Stomach (tissue), 9 donors: ENCODE results near the gene PRKN. TPM values are rescaled to one million over a fixed set of nuclear protein-coding genes. Genes with fewer than 3 reads are reported as not detected.

Experiments
- DNase-seq, 2 donors: peaks; one replicate each; pipeline versions ENCODE4 v3.0.0 to v3.0.0-alpha.2; 2013 to 2019
- H3K27ac ChIP-seq, 5 donors: fragments of 200-600 bp in 4 of 5; sonication (generic) in 4 of 5; one replicate each; pipeline ENCODE4 v1.5.1; 2013 to 2019; ENCODE audit warnings: mild to moderate bottlenecking in 1 of 5, moderate library complexity in 1 of 5
- H3K27me3 ChIP-seq, 3 donors: fragments of 200-600 bp; sonication (generic); one replicate each; pipeline ENCODE4 v1.5.1; 2017 to 2019; ENCODE audit warnings: mixed run types in 1 of 3
- H3K36me3 ChIP-seq, 4 donors: fragments of 200-600 bp; sonication (generic); 1 replicate in 3 of 4; 2 replicates in 1 of 4; pipeline ENCODE4 v1.5.1; 2016 to 2019
- H3K4me1 ChIP-seq, 4 donors: fragments of 200-600 bp; sonication (generic); one replicate each; pipeline ENCODE4 v1.5.1; 2016 to 2019
- H3K4me3 ChIP-seq, 4 donors: fragments of 200-600 bp; sonication (generic) in 3 of 4; one replicate each; pipeline ENCODE4 v1.5.1; 2016 to 2019; ENCODE audit warnings: mild to moderate bottlenecking in 1 of 4
- H3K9me3 ChIP-seq, 4 donors: fragments of 200-600 bp; sonication (generic); one replicate each; pipeline ENCODE4 v1.5.1; 2016 to 2019
- EP300 ChIP-seq: sonication (generic); formaldehyde crosslinking; IDR thresholded peaks from one replicate; pipeline ENCODE4 v1.6.1; 2017; ENCODE audit warnings: antibody characterized with exemption
- POLR2A ChIP-seq, 4 donors: fragments of 450-650 bp; IDR thresholded peaks; one replicate each; pipeline ENCODE4 v1.6.1; 2016; ENCODE audit warnings: antibody characterized with exemption in 4 of 4, control low read depth in 2 of 4, mild to moderate bottlenecking in 1 of 4, moderate library complexity in 1 of 4
- POLR2AphosphoS5 ChIP-seq, 3 donors: sonication (generic); formaldehyde crosslinking; IDR thresholded peaks; one replicate each; pipeline ENCODE4 v1.6.1; 2016; ENCODE audit warnings: antibody characterized with exemption in 3 of 3
- WGBS, 5 donors: extraction: QIAGEN DNeasy Blood & Tissue Kit in 3 of 5; methylation state at CpG; one replicate each; pipeline versions ENCODE4 v1.1.5 to v1.1.7; 2013 to 2018; 5-methylcytosine and 5-hydroxymethylcytosine counted together
- intact Hi-C: fragments of 100-400 bp; cut with DNase I; formaldehyde crosslinking; loops from one replicate; pipeline ENCODE4 v1.15.1; 2023; ENCODE audit warnings: low total_unique reads
- polyA plus RNA-seq, 3 donors: library from polyadenylated mRNA; stranded (reverse); fragments of 200-250 nt; gene quantifications; one replicate each; pipeline ENCODE4 v1.2.3, GENCODE V29; 2013
- total RNA-seq, 5 donors: library from RNA; depleted of rRNA; stranded (reverse); fragments of >200 nt; gene quantifications; one replicate each; pipeline versions ENCODE4 v1.1.0 to v1.2.3, GENCODE V29; 2014 to 2016
- TF ChIP-seq, protein P1 (sequence below), 7 experiments: fragments of 450-650 bp in 4 of 7; fragments of 200-600 bp in 3 of 7; sonication (generic) in 3 of 7; IDR thresholded peaks; one replicate each; pipeline ENCODE4 v1.5.1; 2016 to 2019; ENCODE audit warnings: antibody characterized with exemption in 7 of 7, control low read depth in 2 of 7, mild to moderate bottlenecking in 1 of 7
- donor health status: healthy with polysubstance abuse.
- donor health status: Bipolar disorder and iron deficiency.
- donor health status: healthy.

The PRKN gene
- total and polyA plus RNA-seq, 8 donors = 0.68 to 19.8 (median 9.5) TPM

GRCh38 chr6:161415302-161415855 lies 1312.2 kb downstream of the PRKN start:
- intact Hi-C loops = no loop called here

DNA sequence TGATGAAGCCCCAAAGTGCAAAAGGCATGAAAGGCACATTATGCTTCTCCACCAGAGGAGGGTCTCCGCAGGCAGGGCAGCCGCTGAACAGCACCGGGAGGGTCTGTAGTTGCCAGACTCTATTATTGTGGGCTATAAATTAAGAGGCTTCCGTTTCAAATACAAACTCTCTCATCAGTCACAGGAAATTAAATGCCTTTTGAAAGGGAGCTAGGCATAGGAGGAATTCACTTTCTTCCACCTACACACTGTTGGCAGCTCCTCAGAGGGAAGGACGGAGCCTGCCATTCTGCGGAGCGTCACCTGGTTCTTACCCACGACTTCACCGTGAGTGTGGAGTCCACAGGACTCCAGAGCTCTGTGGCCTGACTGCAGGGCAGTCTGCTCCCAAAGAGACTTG lies 1312.9 kb downstream of the PRKN start:
- H3K36me3 ChIP-seq = no peaks in the 10 kb centered on the region
- peaks cover 0 to 11% (median 0%) of the 10 kb centered on the region in 4 donors for H3K4me1 ChIP-seq
- H3K4me3 ChIP-seq = no peak overlapping the region
- TF ChIP-seq, protein P1, sequence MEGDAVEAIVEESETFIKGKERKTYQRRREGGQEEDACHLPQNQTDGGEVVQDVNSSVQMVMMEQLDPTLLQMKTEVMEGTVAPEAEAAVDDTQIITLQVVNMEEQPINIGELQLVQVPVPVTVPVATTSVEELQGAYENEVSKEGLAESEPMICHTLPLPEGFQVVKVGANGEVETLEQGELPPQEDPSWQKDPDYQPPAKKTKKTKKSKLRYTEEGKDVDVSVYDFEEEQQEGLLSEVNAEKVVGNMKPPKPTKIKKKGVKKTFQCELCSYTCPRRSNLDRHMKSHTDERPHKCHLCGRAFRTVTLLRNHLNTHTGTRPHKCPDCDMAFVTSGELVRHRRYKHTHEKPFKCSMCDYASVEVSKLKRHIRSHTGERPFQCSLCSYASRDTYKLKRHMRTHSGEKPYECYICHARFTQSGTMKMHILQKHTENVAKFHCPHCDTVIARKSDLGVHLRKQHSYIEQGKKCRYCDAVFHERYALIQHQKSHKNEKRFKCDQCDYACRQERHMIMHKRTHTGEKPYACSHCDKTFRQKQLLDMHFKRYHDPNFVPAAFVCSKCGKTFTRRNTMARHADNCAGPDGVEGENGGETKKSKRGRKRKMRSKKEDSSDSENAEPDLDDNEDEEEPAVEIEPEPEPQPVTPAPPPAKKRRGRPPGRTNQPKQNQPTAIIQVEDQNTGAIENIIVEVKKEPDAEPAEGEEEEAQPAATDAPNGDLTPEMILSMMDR (IDR thresholded peaks at IDR 0.05) = no peak
- no peak for TF ChIP-seq POLR2AphosphoS5 (IDR thresholded peaks at IDR 0.05)
- TF ChIP-seq EP300 = no peak
- no peak for TF ChIP-seq POLR2A (IDR thresholded peaks at IDR 0.05)
- H3K9me3 ChIP-seq = peaks cover 0 to 4% (median 0%) of the 10 kb centered on the region in 4 donors
- no peak for DNase-seq
- 68 to 85% (median 77%) methylated on average over 9 of the region's 9 CpGs for WGBS, 5 donors
- intact Hi-C loops = no loop called here
- no peak overlapping the region for H3K27ac ChIP-seq
- no peaks in the 10 kb centered on the region for H3K27me3 ChIP-seq

More at GRCh38 chr6:161415302-161415855, 1312.2 kb downstream of the PRKN start:
- no peak for DNase-seq
- Histone ChIP-seq H3K4me1 (peaks cover 0 to 11% (median 0%) of the 10 kb centered on the region in 4 donors), H3K4me3 (no peak overlapping the region), H3K36me3 (no peaks in the 10 kb centered on the region), H3K27ac (no peak overlapping the region), H3K9me3 (peaks cover 0 to 4% (median 0%) of the 10 kb centered on the region in 4 donors), H3K27me3 (no peaks in the 10 kb centered on the region)
- 45 to 69% (median 61%) methylated on average over 11 to 17 of the region's 17 CpGs for WGBS, 5 donors
- TF ChIP-seq EP300 = no peak
- TF ChIP-seq, protein P1 (IDR thresholded peaks at IDR 0.05) = no peak
- TF ChIP-seq POLR2A (IDR thresholded peaks at IDR 0.05) = no peak
- no peak for TF ChIP-seq POLR2AphosphoS5 (IDR thresholded peaks at IDR 0.05)

- H3K4me3 ChIP-seq = no peak overlapping the region
- H3K27me3 ChIP-seq = no peaks in the 10 kb centered on the region
- intact Hi-C loops = no loop called here
- H3K9me3 ChIP-seq = peaks cover 0 to 4% (median 0%) of the 10 kb centered on the region in 4 donors
- TF ChIP-seq EP300 = no peak
- TF ChIP-seq POLR2A (IDR thresholded peaks at IDR 0.05) = no peak
- no peak for DNase-seq
- 59 to 81% (median 71%) methylated on average over 11 of the region's 11 CpGs for WGBS, 5 donors
- peaks cover 0 to 11% (median 0%) of the 10 kb centered on the region in 4 donors for H3K4me1 ChIP-seq
- no peaks in the 10 kb centered on the region for H3K36me3 ChIP-seq
- no peak overlapping the region for H3K27ac ChIP-seq
Measured at GRCh38 chr6:161414180-161414579, 1313.4 kb downstream of the PRKN start.

DNA sequence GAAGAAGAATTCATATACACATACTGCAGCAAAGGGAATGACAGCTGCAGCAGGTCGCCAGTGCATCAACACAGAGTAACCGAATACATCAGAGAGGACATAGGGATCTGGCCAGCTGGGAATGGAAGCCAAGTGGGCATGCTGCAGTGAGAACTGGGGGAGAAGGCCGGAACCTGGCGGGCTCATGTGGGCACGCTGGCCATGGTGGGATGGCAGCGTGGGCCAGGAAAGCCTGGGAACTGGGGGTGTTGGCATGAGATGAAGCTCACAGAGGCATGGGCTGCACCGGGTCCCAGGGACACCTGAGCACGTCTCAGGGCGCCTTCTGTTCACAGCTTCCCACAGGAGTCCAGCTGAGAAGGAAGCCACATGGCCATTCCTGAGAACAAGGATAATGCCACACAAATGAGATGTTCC lies 1314.2 kb downstream of the PRKN start:
- intact Hi-C loops = no loop called here
- no peak for DNase-seq
- Histone ChIP-seq H3K36me3 (no peaks in the 10 kb centered on the region), H3K27ac (no peak overlapping the region), H3K9me3 (peaks cover 0 to 4% (median 0%) of the 10 kb centered on the region in 4 donors), H3K27me3 (no peaks in the 10 kb centered on the region), H3K4me3 (no peak overlapping the region), H3K4me1 (peaks cover 0 to 8% (median 0%) of the 10 kb centered on the region in 4 donors)
- TF ChIP-seq POLR2AphosphoS5 (IDR thresholded peaks at IDR 0.05) (no peak), POLR2A (IDR thresholded peaks at IDR 0.05) (no peak), EP300 (no peak)
- WGBS, 5 donors = 81 to 93% (median 89%) methylated on average over 6 to 9 of the region's 9 CpGs

DNA sequence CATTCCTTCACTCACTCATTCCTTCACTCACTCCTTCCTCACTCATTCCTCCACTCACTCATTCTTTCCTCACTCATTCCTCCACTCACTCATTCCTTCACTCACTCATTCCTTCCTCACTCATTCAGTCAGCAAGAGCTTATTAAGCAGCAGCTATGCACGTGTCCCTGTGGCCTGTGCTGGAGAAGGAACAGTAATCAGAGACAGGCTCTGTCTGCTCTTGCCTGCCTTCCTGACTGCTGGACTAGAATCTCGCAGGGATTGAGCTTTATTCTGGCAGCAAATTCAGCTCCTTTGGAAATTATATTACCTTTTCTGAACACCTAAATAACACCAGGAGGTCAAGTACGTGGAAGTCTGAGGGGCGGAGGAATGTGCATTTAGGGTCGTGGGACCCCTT lies 1314.8 kb downstream of the PRKN start:
- Histone ChIP-seq H3K36me3 (no peaks in the 10 kb centered on the region), H3K27me3 (no peaks in the 10 kb centered on the region), H3K27ac (no peak overlapping the region), H3K4me3 (no peak overlapping the region), H3K9me3 (peaks cover 0 to 4% (median 0%) of the 10 kb centered on the region in 4 donors), H3K4me1 (peaks cover 0 to 2% (median 0%) of the 10 kb centered on the region in 4 donors)
- intact Hi-C loops = no loop called here
- 86 to 93% (median 90%) methylated on average over 5 of the region's 5 CpGs for WGBS, 5 donors
- TF ChIP-seq POLR2A (IDR thresholded peaks at IDR 0.05) (no peak), EP300 (no peak), POLR2AphosphoS5 (IDR thresholded peaks at IDR 0.05) (no peak)
- TF ChIP-seq, protein P1 (IDR thresholded peaks at IDR 0.05) = no peak
- no peak for DNase-seq
